GM19452 (cell line): Measurements from ENCODE around the gene IFNA13.

Experiments used
- ATAC-seq: cut with Tn5 transposase; IDR thresholded peaks from one replicate; pipeline ENCODE4 v1.9.1; 2021; ENCODE audit not compliant: unreplicated experiment

IFNA13 gene

GRCh38 chr9:21357479-21358460 is 10.1 kb downstream of the IFNA13 start:
- ATAC-seq, result peak; percentile 89

- no peak for ATAC-seq
These were observed 17.1 kb downstream of the IFNA13 start, which contains the start of gene IFNA6 for GRCh38 chr9:21350787-21351186. Gene IFNA6, minus strand, starts transcription at chr9:21350887. Its CDS starts 0 bp downstream, at chr9:21350887.

GRCh38 chr9:21348430-21348970 is 19.4 kb downstream of the IFNA13 start:
- no peak for ATAC-seq

GRCh38 chr9:21340735-21341134 is 27.1 kb downstream of the IFNA13 start:
- no peak for ATAC-seq

GRCh38 chr9:21336457-21336856 is 31.4 kb downstream of the IFNA13 start:
- no peak for ATAC-seq

GRCh38 chr9:21334701-21335632 is 32.9 kb downstream of the IFNA13 start, which contains the start of gene KLHL9:
Gene KLHL9, minus strand, starts transcription at chr9:21335404. Its CDS starts 545 bp downstream, at chr9:21334859.
- peak; percentile 88 for ATAC-seq

GRCh38 chr9:21333226-21333625 is 34.6 kb downstream of the IFNA13 start:
- no peak for ATAC-seq

GRCh38 chr9:21331676-21332402 is 36.0 kb downstream of the IFNA13 start:
- no peak for ATAC-seq

GRCh38 chr9:21326526-21327139 is 41.2 kb downstream of the IFNA13 start:
- peak; percentile 78 for ATAC-seq

- no peak for ATAC-seq
These were observed 43.8 kb downstream of the IFNA13 start for GRCh38 chr9:21324047-21324446.

- no peak for ATAC-seq
These were observed 44.9 kb downstream of the IFNA13 start for GRCh38 chr9:21322911-21323461.

- no peak for ATAC-seq
These were observed 47.4 kb downstream of the IFNA13 start for GRCh38 chr9:21320465-21320864.

GRCh38 chr9:21317956-21318923 is 49.6 kb downstream of the IFNA13 start:
- peak; percentile 71 for ATAC-seq
